H9 (cell line): Measurements from ENCODE around the gene CENPH. TPM values are rescaled to one million over a fixed set of nuclear protein-coding genes. Genes with fewer than 3 reads are reported as not detected.

Experiments
- DNase-seq: peaks from one replicate; pipeline ENCODE4 v3.0.0-alpha.2; 2017
- H2AFZ ChIP-seq: one replicate; pipeline ENCODE4 v1.6.1; 2013; ENCODE audit warnings: mild to moderate bottlenecking, low read length, control low read depth, moderate library complexity
- H2AK5ac ChIP-seq: 2 replicates; pipeline ENCODE4 v1.6.1; 2013; ENCODE audit warnings: low read length, control low read depth, mixed read lengths; ENCODE audit not compliant: insufficient read length
- H2BK120ac ChIP-seq: one replicate; pipeline ENCODE4 v1.6.1; 2013; ENCODE audit warnings: low read depth, mild to moderate bottlenecking, low read length, control low read depth, inconsistent platforms; ENCODE audit not compliant: poor library complexity, severe bottlenecking
- H2BK12ac ChIP-seq: 2 replicates; pipeline ENCODE4 v1.6.1; 2013; ENCODE audit warnings: low read length, control low read depth, mixed read lengths, low read depth; ENCODE audit not compliant: insufficient read length
- H2BK15ac ChIP-seq: 2 replicates; pipeline ENCODE4 v1.6.1; 2013; ENCODE audit warnings: low read depth, low read length, control low read depth
- H2BK20ac ChIP-seq: one replicate; pipeline ENCODE4 v1.6.1; 2013; ENCODE audit warnings: low read depth, mild to moderate bottlenecking, low read length, control low read depth, inconsistent platforms; ENCODE audit not compliant: poor library complexity, severe bottlenecking
- H2BK5ac ChIP-seq: 2 replicates; pipeline ENCODE4 v1.6.1; 2013; ENCODE audit warnings: low read length, control low read depth, mixed read lengths; ENCODE audit not compliant: insufficient read length
- H3K14ac ChIP-seq: 2 replicates; pipeline ENCODE4 v1.6.1; 2013; ENCODE audit warnings: low read length, control low read depth; ENCODE audit not compliant: insufficient read depth
- H3K18ac ChIP-seq: 2 replicates; pipeline ENCODE4 v1.6.1; 2013; ENCODE audit warnings: low read depth, mild to moderate bottlenecking, mixed read lengths, low read length, control low read depth; ENCODE audit not compliant: insufficient read length
- H3K23ac ChIP-seq: 2 replicates; pipeline ENCODE4 v1.6.1; 2013; ENCODE audit warnings: low read length, control low read depth, mixed read lengths, low read depth; ENCODE audit not compliant: insufficient read length
- H3K23me2 ChIP-seq: 2 replicates; pipeline ENCODE4 v1.6.1; 2013; ENCODE audit warnings: low read depth, mild to moderate bottlenecking, mixed read lengths, low read length, control low read depth; ENCODE audit not compliant: insufficient read length, poor library complexity, severe bottlenecking
- H3K27ac ChIP-seq: 2 replicates; pipeline ENCODE4 v1.5.1; 2013; ENCODE audit warnings: low read length, control low read depth, mixed read lengths, low read depth; ENCODE audit not compliant: insufficient read length
- H3K27me3 ChIP-seq: 2 replicates; pipeline ENCODE4 v1.6.1; 2013; ENCODE audit warnings: low read length, control low read depth, inconsistent platforms; ENCODE audit not compliant: insufficient read depth
- H3K4ac ChIP-seq: 2 replicates; pipeline ENCODE4 v1.6.1; 2013; ENCODE audit warnings: low read depth, mild to moderate bottlenecking, control low read depth, inconsistent platforms, low read length, moderate library complexity
- H3K4me1 ChIP-seq: 2 replicates; pipeline ENCODE4 v1.6.1; 2013; ENCODE audit warnings: low read length, control low read depth, inconsistent platforms; ENCODE audit not compliant: insufficient read depth
- H3K4me2 ChIP-seq: 2 replicates; pipeline ENCODE4 v1.6.1; 2013; ENCODE audit warnings: low read length, control low read depth, mixed read lengths; ENCODE audit not compliant: insufficient read length, insufficient read depth
- H3K56ac ChIP-seq: 2 replicates; pipeline ENCODE4 v1.6.1; 2013; ENCODE audit warnings: low read depth, mild to moderate bottlenecking, mixed read lengths, low read length, control low read depth; ENCODE audit not compliant: insufficient read length
- H3K79me1 ChIP-seq: 2 replicates; pipeline ENCODE4 v1.6.1; 2013; ENCODE audit warnings: low read depth, mild to moderate bottlenecking, moderate library complexity, low read length, control low read depth, inconsistent platforms; ENCODE audit not compliant: insufficient read depth, poor library complexity, severe bottlenecking
- H3K79me2 ChIP-seq: 2 replicates; pipeline ENCODE4 v1.6.1; 2013; ENCODE audit warnings: low read length, control low read depth, inconsistent platforms; ENCODE audit not compliant: insufficient read depth
- H3K9ac ChIP-seq: 2 replicates; pipeline ENCODE4 v1.6.1; 2013; ENCODE audit warnings: low read length, control low read depth, mixed read lengths; ENCODE audit not compliant: insufficient read length; ENCODE audit errors: extremely low read depth
- H3K9me3 ChIP-seq: one replicate; pipeline ENCODE4 v1.6.1; 2013; ENCODE audit warnings: low read depth, low read length, inconsistent platforms; ENCODE audit not compliant: control insufficient read depth
- H3T11ph ChIP-seq: one replicate; pipeline ENCODE4 v1.6.1; 2013; ENCODE audit warnings: mild to moderate bottlenecking, low read length, control low read depth, inconsistent platforms
- H4K20me1 ChIP-seq: one replicate; pipeline ENCODE4 v1.6.1; 2013; ENCODE audit not compliant: control insufficient read depth, insufficient read length, insufficient read depth
- H4K5ac ChIP-seq: 2 replicates; pipeline ENCODE4 v1.6.1; 2013; ENCODE audit warnings: low read depth, mild to moderate bottlenecking, mixed read lengths, low read length, control low read depth; ENCODE audit not compliant: insufficient read length
- H4K8ac ChIP-seq: replicated peaks from 2 replicates; pipeline ENCODE4 v1.6.1; 2013; ENCODE audit warnings: low read length, control low read depth, mixed read lengths, low read depth; ENCODE audit not compliant: insufficient read length
- H4K91ac ChIP-seq: 2 replicates; pipeline ENCODE4 v1.6.1; 2013; ENCODE audit warnings: low read depth, mild to moderate bottlenecking, moderate library complexity, mixed read lengths, low read length, control low read depth; ENCODE audit not compliant: insufficient read length
- H3K27ac Mint-ChIP-seq, 3 experiments: 2 replicates in 2 of 3; 3 replicates in 1 of 3; pipeline ENCODE4 v1.8.0; 2020 to 2021; ENCODE audit warnings: mixed read lengths in 3 of 3, mild to moderate bottlenecking in 1 of 3, moderate library complexity in 1 of 3
- H3K27me3 Mint-ChIP-seq: 2 replicates; pipeline ENCODE4 v1.8.0; 2021; ENCODE audit warnings: low read depth, mild to moderate bottlenecking, moderate library complexity, mixed read lengths
- H3K36me3 Mint-ChIP-seq, 3 experiments: 2 replicates in 2 of 3; 3 replicates in 1 of 3; pipeline ENCODE4 v1.8.0; 2020 to 2021; ENCODE audit warnings: low read depth in 3 of 3, mixed read lengths in 3 of 3; ENCODE audit not compliant: insufficient read depth in 1 of 3
- H3K4me1 Mint-ChIP-seq, 2 experiments: 2 replicates each; pipeline ENCODE4 v1.8.0; 2020; ENCODE audit warnings: mixed read lengths in 2 of 2
- H3K4me3 Mint-ChIP-seq, 2 experiments: 2 replicates in 1 of 2; 3 replicates in 1 of 2; pipeline ENCODE4 v1.8.0; 2020 to 2021; ENCODE audit warnings: mild to moderate bottlenecking in 2 of 2, mixed read lengths in 2 of 2, moderate library complexity in 1 of 2
- H3K9me3 Mint-ChIP-seq, 2 experiments: 2 replicates in 1 of 2; 3 replicates in 1 of 2; pipeline ENCODE4 v1.8.0; 2020; ENCODE audit warnings: mild to moderate bottlenecking in 2 of 2, mixed read lengths in 2 of 2, moderate library complexity in 1 of 2
- CTCF ChIP-seq: fragments of 200-600 bp; sonication (generic); conservative IDR thresholded peaks from 3 replicates; pipeline ENCODE4 v1.8.0; 2021; ENCODE audit warnings: antibody characterized with exemption, mild to moderate bottlenecking
- WGBS: extraction: QIAGEN DNeasy Blood & Tissue Kit; methylation state at CpG from one replicate; pipeline ENCODE4 v1.1.7; 2013; ENCODE audit warnings: missing lambda C conversion rate, low lambda C conversion rate, mixed read lengths; ENCODE audit not compliant: insufficient read length; ENCODE audit errors: extremely low coverage; 5-methylcytosine and 5-hydroxymethylcytosine counted together
- total RNA-seq: library from RNA; stranded (reverse); gene quantifications from 2 replicates; pipeline ENCODE4 v1.2.1, GENCODE V29; 2021

The CENPH gene
- total RNA-seq, 1 experiment from 2014 or later, result 82.8 TPM

GRCh38 chr5:69156456-69156855 is 32.9 kb upstream of the CENPH start:
- no peaks in the 10 kb centered on the region for H3K4me1 Mint-ChIP-seq
- no CpG with 5 or more reads among the region's 11 CpGs for WGBS

More at GRCh38 chr5:69156456-69156855, 32.9 kb upstream of the CENPH start:
- no peak overlapping the region for H3K18ac ChIP-seq
- H4K8ac ChIP-seq, result no peak overlapping the region
- H2BK120ac ChIP-seq, result no peak overlapping the region
- no peak overlapping the region for H2AFZ ChIP-seq
- no peak overlapping the region for H3K27ac Mint-ChIP-seq
- no peak overlapping the region for H3K23ac ChIP-seq
- no peak overlapping the region for H3K27ac ChIP-seq
- H3K36me3 Mint-ChIP-seq, result no peaks in the 10 kb centered on the region
- H3K9ac ChIP-seq, result no peak overlapping the region
- H3K4me2 ChIP-seq, result no peak overlapping the region
- H4K20me1 ChIP-seq, result no peaks in the 10 kb centered on the region
- H3K4ac ChIP-seq, result no peak overlapping the region
- H4K5ac ChIP-seq, result no peak overlapping the region
- no peak overlapping the region for H2BK5ac ChIP-seq
- no peak overlapping the region for H3T11ph ChIP-seq
- no peaks in the 10 kb centered on the region for H3K27me3 Mint-ChIP-seq
- H3K4me1 ChIP-seq, result no peaks in the 10 kb centered on the region
- H2AK5ac ChIP-seq, result no peak overlapping the region
- H2BK20ac ChIP-seq, result no peak overlapping the region
- no peak overlapping the region for H2BK12ac ChIP-seq
- no peak overlapping the region for H3K4me3 Mint-ChIP-seq
- H3K23me2 ChIP-seq, result no peaks in the 10 kb centered on the region
- H4K91ac ChIP-seq, result no peak overlapping the region
- no peaks in the 10 kb centered on the region for H3K9me3 Mint-ChIP-seq
- no peaks in the 10 kb centered on the region for H3K79me2 ChIP-seq
- no peak overlapping the region for H3K14ac ChIP-seq
- no peak overlapping the region for H3K56ac ChIP-seq
- no peak overlapping the region for H2BK15ac ChIP-seq
- TF ChIP-seq CTCF, result no peak
- no peaks in the 10 kb centered on the region for H3K79me1 ChIP-seq
- H3K27me3 ChIP-seq, result no peaks in the 10 kb centered on the region
- DNase-seq, result no peak
- no peaks in the 10 kb centered on the region for H3K9me3 ChIP-seq
